Neural cell (in vitro differentiated cells): ENCODE results near the gene THAP2. TPM values are rescaled to one million over a fixed set of nuclear protein-coding genes. Genes with fewer than 3 reads are reported as not detected.

Experiments used
- H2AFZ ChIP-seq: fragments of 200-600, 300-800 bp; sonication (generic), shearing (Covaris generic); 2 replicates; pipeline ENCODE4 v1.6.0; 2014; ENCODE audit warnings: low read depth, mild to moderate bottlenecking, antibody characterized with exemption, low read length, moderate library complexity
- H3F3A ChIP-seq: fragments of 200-600 bp; shearing (Covaris generic); 2 replicates; pipeline ENCODE4 v1.6.1; 2016; ENCODE audit warnings: mild to moderate bottlenecking, moderate library complexity, mixed read lengths, antibody characterized with exemption, low read length; ENCODE audit not compliant: insufficient read depth, poor library complexity, severe bottlenecking
- H3K27ac ChIP-seq: fragments of 200-600, 300-800 bp; sonication (generic), shearing (Covaris generic); 2 replicates; pipeline ENCODE4 v1.5.1; 2014; ENCODE audit warnings: mild to moderate bottlenecking, low read length, moderate library complexity
- H3K27me3 ChIP-seq: fragments of 300-800, 200-600 bp; sonication (generic), shearing (Covaris generic); 2 replicates; pipeline ENCODE4 v1.6.0; 2014; ENCODE audit warnings: mild to moderate bottlenecking, low read depth, low read length, moderate library complexity; ENCODE audit not compliant: insufficient read depth
- H3K36me3 ChIP-seq: fragments of 300-800, 200-600 bp; sonication (generic), shearing (Covaris generic); 2 replicates; pipeline ENCODE4 v1.5.1; 2014; ENCODE audit warnings: mild to moderate bottlenecking, antibody characterized with exemption, low read length, moderate library complexity; ENCODE audit not compliant: insufficient read depth
- H3K4me2 ChIP-seq: fragments of 300-800, 200-600 bp; sonication (generic), shearing (Covaris generic); 2 replicates; pipeline ENCODE4 v1.6.0; 2014; ENCODE audit warnings: mild to moderate bottlenecking, low read length
- H3K4me3 ChIP-seq: fragments of 300-800, 200-600 bp; sonication (generic), shearing (Covaris generic); 2 replicates; pipeline ENCODE4 v1.5.1; 2014; ENCODE audit warnings: mild to moderate bottlenecking, low read length, moderate library complexity
- H3K79me2 ChIP-seq: fragments of 200-600 bp; shearing (Covaris generic); replicated peaks from 2 replicates; pipeline ENCODE4 v1.6.0; 2014; ENCODE audit warnings: mild to moderate bottlenecking, low read length, moderate library complexity; ENCODE audit not compliant: insufficient read depth
- H3K9ac ChIP-seq: fragments of 300-800, 200-600 bp; sonication (generic), shearing (Covaris generic); 2 replicates; pipeline ENCODE4 v1.6.1; 2016; ENCODE audit warnings: mild to moderate bottlenecking, low read length, mixed read lengths
- H3K9me2 ChIP-seq: fragments of 200-600 bp; shearing (Covaris generic); 2 replicates; pipeline ENCODE4 v1.6.1; 2016; ENCODE audit warnings: mild to moderate bottlenecking, low read length, mixed read lengths; ENCODE audit not compliant: insufficient read depth
- H3K9me3 ChIP-seq: fragments of 200-600, 300-800 bp; sonication (generic), shearing (Covaris generic); 2 replicates; pipeline ENCODE4 v1.6.1; 2016; ENCODE audit warnings: mild to moderate bottlenecking, mixed run types, low read length, moderate library complexity, mixed read lengths
- H4K20me1 ChIP-seq: fragments of 200-600 bp; shearing (Covaris generic); 2 replicates; pipeline ENCODE4 v1.6.1; 2016; ENCODE audit warnings: mild to moderate bottlenecking, mixed run types; ENCODE audit not compliant: insufficient read depth
- EP300 ChIP-seq: fragments of 450-650 bp; conservative IDR thresholded peaks from 2 replicates; pipeline ENCODE4 v1.6.1; 2014; ENCODE audit warnings: antibody characterized with exemption, mild to moderate bottlenecking, moderate library complexity; ENCODE audit not compliant: poor library complexity, severe bottlenecking
- EZH2 ChIP-seq: fragments of 200-600, 300-800 bp; shearing (Covaris generic), sonication (generic); IDR thresholded peaks from 2 replicates; pipeline ENCODE4 v1.6.1; 2014; ENCODE audit warnings: antibody characterized with exemption, low read length, borderline replicate concordance, mild to moderate bottlenecking; ENCODE audit not compliant: insufficient read depth, poor library complexity, severe bottlenecking
- MXI1 ChIP-seq: fragments of 450-650 bp; conservative IDR thresholded peaks from 2 replicates; pipeline ENCODE4 v1.6.1; 2014; ENCODE audit warnings: antibody characterized with exemption, mild to moderate bottlenecking; ENCODE audit not compliant: poor library complexity, severe bottlenecking
- POLR2AphosphoS5 ChIP-seq: IDR thresholded peaks from 2 replicates; pipeline ENCODE4 v1.6.1; 2012
- RAD21 ChIP-seq: fragments of 450-650 bp; conservative IDR thresholded peaks from 2 replicates; pipeline ENCODE4 v1.6.1; 2014; ENCODE audit warnings: antibody characterized with exemption, mild to moderate bottlenecking, moderate library complexity
- SMC3 ChIP-seq: fragments of 450-650 bp; conservative IDR thresholded peaks from 2 replicates; pipeline ENCODE4 v1.6.1; 2014; ENCODE audit warnings: antibody characterized with exemption, mild to moderate bottlenecking, moderate library complexity; ENCODE audit not compliant: poor library complexity
- TAF1 ChIP-seq: IDR thresholded peaks from 2 replicates; pipeline ENCODE4 v1.6.1; 2012; ENCODE audit warnings: low read depth
- polyA plus RNA-seq: library from polyadenylated mRNA; depleted of rRNA; stranded (reverse); fragments of >200 nt; gene quantifications from 2 replicates; pipeline ENCODE4 v1.2.3, GENCODE V29; 2014
- TF ChIP-seq, protein P1 (sequence below): IDR thresholded peaks from 2 replicates; pipeline ENCODE4 v1.6.1; 2012; ENCODE audit warnings: borderline replicate concordance
- TF ChIP-seq, protein P2 (sequence below): fragments of 450-650 bp; IDR thresholded peaks from 2 replicates; pipeline ENCODE4 v1.5.1; 2014; ENCODE audit warnings: antibody characterized with exemption, mild to moderate bottlenecking, moderate library complexity; ENCODE audit not compliant: poor library complexity, severe bottlenecking

The THAP2 gene
- polyA plus RNA-seq, 1 donor from 2014 or later = 15.5 TPM

DNA sequence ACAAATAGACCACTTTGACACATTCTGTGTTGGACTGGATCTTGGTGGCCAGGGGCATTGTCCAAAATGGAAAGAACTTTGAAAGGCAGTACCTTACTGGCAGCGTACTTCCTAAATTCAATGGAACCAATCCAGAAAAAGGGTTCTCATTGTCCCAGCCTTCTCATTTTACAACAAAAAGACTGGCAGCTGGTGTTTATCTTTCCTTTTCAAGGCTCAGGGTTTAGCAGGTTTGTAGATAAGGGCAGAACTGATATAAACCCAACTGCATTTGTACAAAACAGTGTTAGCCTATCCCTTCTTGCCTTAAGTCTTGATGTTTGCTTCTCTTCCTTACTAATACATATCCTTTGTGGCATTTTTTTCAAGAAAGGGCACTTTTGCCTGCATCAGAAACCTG lies 7.7 kb downstream of the THAP2 start:
- H4K20me1 ChIP-seq = no peaks in the 10 kb centered on the region
- no peak overlapping the region for H3K4me2 ChIP-seq
- TF ChIP-seq POLR2AphosphoS5 (no peak), TAF1 (no peak), SMC3 (no peak), EZH2 (no peak), MXI1 (no peak), RAD21 (no peak), EP300 (no peak)
- TF ChIP-seq, protein P1, sequence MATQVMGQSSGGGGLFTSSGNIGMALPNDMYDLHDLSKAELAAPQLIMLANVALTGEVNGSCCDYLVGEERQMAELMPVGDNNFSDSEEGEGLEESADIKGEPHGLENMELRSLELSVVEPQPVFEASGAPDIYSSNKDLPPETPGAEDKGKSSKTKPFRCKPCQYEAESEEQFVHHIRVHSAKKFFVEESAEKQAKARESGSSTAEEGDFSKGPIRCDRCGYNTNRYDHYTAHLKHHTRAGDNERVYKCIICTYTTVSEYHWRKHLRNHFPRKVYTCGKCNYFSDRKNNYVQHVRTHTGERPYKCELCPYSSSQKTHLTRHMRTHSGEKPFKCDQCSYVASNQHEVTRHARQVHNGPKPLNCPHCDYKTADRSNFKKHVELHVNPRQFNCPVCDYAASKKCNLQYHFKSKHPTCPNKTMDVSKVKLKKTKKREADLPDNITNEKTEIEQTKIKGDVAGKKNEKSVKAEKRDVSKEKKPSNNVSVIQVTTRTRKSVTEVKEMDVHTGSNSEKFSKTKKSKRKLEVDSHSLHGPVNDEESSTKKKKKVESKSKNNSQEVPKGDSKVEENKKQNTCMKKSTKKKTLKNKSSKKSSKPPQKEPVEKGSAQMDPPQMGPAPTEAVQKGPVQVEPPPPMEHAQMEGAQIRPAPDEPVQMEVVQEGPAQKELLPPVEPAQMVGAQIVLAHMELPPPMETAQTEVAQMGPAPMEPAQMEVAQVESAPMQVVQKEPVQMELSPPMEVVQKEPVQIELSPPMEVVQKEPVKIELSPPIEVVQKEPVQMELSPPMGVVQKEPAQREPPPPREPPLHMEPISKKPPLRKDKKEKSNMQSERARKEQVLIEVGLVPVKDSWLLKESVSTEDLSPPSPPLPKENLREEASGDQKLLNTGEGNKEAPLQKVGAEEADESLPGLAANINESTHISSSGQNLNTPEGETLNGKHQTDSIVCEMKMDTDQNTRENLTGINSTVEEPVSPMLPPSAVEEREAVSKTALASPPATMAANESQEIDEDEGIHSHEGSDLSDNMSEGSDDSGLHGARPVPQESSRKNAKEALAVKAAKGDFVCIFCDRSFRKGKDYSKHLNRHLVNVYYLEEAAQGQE = no peak
- TF ChIP-seq, protein P2, sequence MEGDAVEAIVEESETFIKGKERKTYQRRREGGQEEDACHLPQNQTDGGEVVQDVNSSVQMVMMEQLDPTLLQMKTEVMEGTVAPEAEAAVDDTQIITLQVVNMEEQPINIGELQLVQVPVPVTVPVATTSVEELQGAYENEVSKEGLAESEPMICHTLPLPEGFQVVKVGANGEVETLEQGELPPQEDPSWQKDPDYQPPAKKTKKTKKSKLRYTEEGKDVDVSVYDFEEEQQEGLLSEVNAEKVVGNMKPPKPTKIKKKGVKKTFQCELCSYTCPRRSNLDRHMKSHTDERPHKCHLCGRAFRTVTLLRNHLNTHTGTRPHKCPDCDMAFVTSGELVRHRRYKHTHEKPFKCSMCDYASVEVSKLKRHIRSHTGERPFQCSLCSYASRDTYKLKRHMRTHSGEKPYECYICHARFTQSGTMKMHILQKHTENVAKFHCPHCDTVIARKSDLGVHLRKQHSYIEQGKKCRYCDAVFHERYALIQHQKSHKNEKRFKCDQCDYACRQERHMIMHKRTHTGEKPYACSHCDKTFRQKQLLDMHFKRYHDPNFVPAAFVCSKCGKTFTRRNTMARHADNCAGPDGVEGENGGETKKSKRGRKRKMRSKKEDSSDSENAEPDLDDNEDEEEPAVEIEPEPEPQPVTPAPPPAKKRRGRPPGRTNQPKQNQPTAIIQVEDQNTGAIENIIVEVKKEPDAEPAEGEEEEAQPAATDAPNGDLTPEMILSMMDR = no peak
- H3F3A ChIP-seq = no peaks in the 10 kb centered on the region
- H3K79me2 ChIP-seq = no peaks in the 10 kb centered on the region
- no peak overlapping the region for H3K9ac ChIP-seq
- H3K9me3 ChIP-seq = no peaks in the 10 kb centered on the region
- H2AFZ ChIP-seq = no peak overlapping the region
- no peaks in the 10 kb centered on the region for H3K36me3 ChIP-seq
- H3K9me2 ChIP-seq = no peaks in the 10 kb centered on the region
- no peaks in the 10 kb centered on the region for H3K27me3 ChIP-seq
- H3K4me3 ChIP-seq = no peak overlapping the region
- no peak overlapping the region for H3K27ac ChIP-seq

DNA sequence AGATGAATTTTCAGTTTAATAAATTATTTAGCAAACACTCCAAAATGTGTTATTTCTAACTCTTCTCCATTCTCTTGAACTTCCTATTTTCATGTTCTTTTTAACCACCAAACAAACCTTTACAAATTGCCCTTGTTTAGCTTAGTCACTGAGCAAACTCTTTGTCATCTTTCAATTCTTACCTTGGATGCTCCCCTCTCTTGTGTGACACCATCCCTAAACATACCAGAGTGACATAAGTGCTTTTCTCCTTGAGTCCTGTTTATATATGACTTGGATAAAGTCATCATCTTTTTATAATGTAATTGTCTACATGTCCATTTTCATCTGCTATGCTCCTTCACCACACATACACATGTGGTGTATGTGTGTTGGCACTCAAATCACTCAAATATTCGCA lies 18.4 kb downstream of the THAP2 start:
- Histone ChIP-seq H3K9ac (no peak overlapping the region), H3K36me3 (no peaks in the 10 kb centered on the region), H4K20me1 (no peaks in the 10 kb centered on the region), H3K4me2 (no peak overlapping the region), H3K9me2 (no peaks in the 10 kb centered on the region), H3K27me3 (no peaks in the 10 kb centered on the region), H2AFZ (no peak overlapping the region), H3K4me3 (no peak overlapping the region), H3K9me3 (no peaks in the 10 kb centered on the region), H3K27ac (no peak overlapping the region), H3K79me2 (peaks cover 2% of the 10 kb centered on the region), H3F3A (no peaks in the 10 kb centered on the region)
- TF ChIP-seq, protein P2 = no peak
- TF ChIP-seq, protein P1 = no peak
- no peak for TF ChIP-seq MXI1
- TF ChIP-seq SMC3 = no peak
- no peak for TF ChIP-seq EP300
- TF ChIP-seq TAF1 = no peak
